DND-41 (cell line): ENCODE results near the gene FCN1.

Experiments used
- ATAC-seq: fragments of 200-7000 bp; cut with Tn5 transposase; 3 replicates; pipeline ENCODE4 v1.9.1; 2021; ENCODE audit warnings: low read depth; ENCODE audit not compliant: insufficient read depth
- DNase-seq: peaks from one replicate; pipeline ENCODE4 v3.0.0-alpha.2; 2020
- H2AFZ ChIP-seq: 2 replicates; pipeline ENCODE4 v1.6.0; 2012; ENCODE audit warnings: low read depth, low read length
- H3K27ac ChIP-seq: 2 replicates; pipeline ENCODE4 v1.5.1; 2012; ENCODE audit warnings: low read length, inconsistent platforms
- H3K27me3 ChIP-seq: fragments of 200-600 bp; sonication (generic); 2 replicates; pipeline ENCODE4 v1.6.0; 2012; ENCODE audit warnings: low read length, mild to moderate bottlenecking, inconsistent platforms; ENCODE audit not compliant: insufficient read depth, poor library complexity
- H3K36me3 ChIP-seq: 2 replicates; pipeline ENCODE4 v1.5.1; 2012; ENCODE audit warnings: low read length, inconsistent platforms; ENCODE audit not compliant: insufficient read depth
- H3K4me1 ChIP-seq: 2 replicates; pipeline ENCODE4 v1.5.1; 2012; ENCODE audit warnings: mild to moderate bottlenecking, low read length; ENCODE audit not compliant: insufficient read depth
- H3K4me2 ChIP-seq: 2 replicates; pipeline ENCODE4 v1.6.0; 2012; ENCODE audit warnings: mild to moderate bottlenecking, moderate library complexity, low read length, inconsistent platforms; ENCODE audit not compliant: insufficient read depth
- H3K4me3 ChIP-seq, 2 experiments: fragments of 200-600 bp in 1 of 2; shearing (Covaris generic) in 1 of 2; 2 replicates each; pipeline ENCODE4 v1.5.1; 2012 to 2016; ENCODE audit warnings: inconsistent platforms in 2 of 2, low read length in 2 of 2, mild to moderate bottlenecking in 2 of 2, low read depth in 1 of 2, moderate library complexity in 1 of 2
- H3K79me2 ChIP-seq: 2 replicates; pipeline ENCODE4 v1.6.0; 2012; ENCODE audit warnings: low read length, inconsistent platforms; ENCODE audit not compliant: insufficient read depth
- H3K9ac ChIP-seq: 2 replicates; pipeline ENCODE4 v1.6.0; 2012; ENCODE audit warnings: low read depth, mild to moderate bottlenecking, inconsistent platforms, low read length, moderate library complexity
- H3K9me3 ChIP-seq: 2 replicates; pipeline ENCODE4 v1.5.1; 2012; ENCODE audit warnings: low read length, moderate library complexity, mild to moderate bottlenecking, inconsistent platforms; ENCODE audit not compliant: insufficient read depth, severe bottlenecking
- H4K20me1 ChIP-seq: 2 replicates; pipeline ENCODE4 v1.6.0; 2012; ENCODE audit warnings: low read length; ENCODE audit not compliant: insufficient read depth
- CTCF ChIP-seq: IDR thresholded peaks from 2 replicates; pipeline ENCODE4 v1.5.1; 2012; ENCODE audit warnings: borderline replicate concordance, low read length, moderate library complexity, mild to moderate bottlenecking; ENCODE audit not compliant: poor library complexity, severe bottlenecking; ENCODE audit errors: extremely low read depth
- EZH2 ChIP-seq: IDR thresholded peaks from 3 replicates; pipeline ENCODE4 v1.6.1; 2012; ENCODE audit warnings: borderline replicate concordance, low read depth, mild to moderate bottlenecking, moderate library complexity, low read length, inconsistent platforms; ENCODE audit not compliant: severe bottlenecking

The FCN1 gene

GRCh38 chr9:134940236-134941208 is 22.8 kb upstream of the FCN1 start:
- no peaks in the 10 kb centered on the region for H3K9me3 ChIP-seq
- H4K20me1 ChIP-seq: no peaks in the 10 kb centered on the region
- no peaks in the 10 kb centered on the region for H3K4me1 ChIP-seq
- no peak for DNase-seq
- H3K36me3 ChIP-seq: no peaks in the 10 kb centered on the region
- no peak for ATAC-seq
- H3K9ac ChIP-seq: no peak overlapping the region
- H3K27me3 ChIP-seq: no peaks in the 10 kb centered on the region
- TF ChIP-seq CTCF (no peak), EZH2 (no peak)
- no peak overlapping the region for H3K4me3 ChIP-seq
- H3K79me2 ChIP-seq: no peaks in the 10 kb centered on the region
- H2AFZ ChIP-seq: no peak overlapping the region
- no peak overlapping the region for H3K27ac ChIP-seq
- no peak overlapping the region for H3K4me2 ChIP-seq

- Histone ChIP-seq H3K27me3 (no peaks in the 10 kb centered on the region), H3K36me3 (no peaks in the 10 kb centered on the region), H3K4me3 (no peak overlapping the region), H3K79me2 (no peaks in the 10 kb centered on the region), H3K9ac (no peak overlapping the region), H3K4me2 (no peak overlapping the region), H4K20me1 (no peaks in the 10 kb centered on the region), H2AFZ (no peak overlapping the region), H3K27ac (no peak overlapping the region), H3K9me3 (no peaks in the 10 kb centered on the region), H3K4me1 (no peaks in the 10 kb centered on the region)
- ATAC-seq (no peak), DNase-seq (no peak)
- TF ChIP-seq CTCF (no peak), EZH2 (no peak)
Measured at GRCh38 chr9:134939836-134940235, 22.1 kb upstream of the FCN1 start.

- TF ChIP-seq EZH2: no peak
- Histone ChIP-seq H3K79me2 (no peaks in the 10 kb centered on the region), H3K27me3 (no peaks in the 10 kb centered on the region), H3K4me3 (no peak overlapping the region), H3K27ac (no peak overlapping the region), H3K4me1 (no peaks in the 10 kb centered on the region), H3K9me3 (no peaks in the 10 kb centered on the region), H4K20me1 (no peaks in the 10 kb centered on the region), H3K9ac (no peak overlapping the region), H2AFZ (no peak overlapping the region), H3K36me3 (no peaks in the 10 kb centered on the region), H3K4me2 (no peak overlapping the region)
- DNase-seq: no peak
- ATAC-seq: no peak
Measured at GRCh38 chr9:134939080-134939733, 21.5 kb upstream of the FCN1 start.
